Stimulated activated CD8-positive, alpha-beta memory T cell treated with anti-CD3 and anti-CD28 coated beads, Interleukin-7, amount 100 ng/mL, for 1 hour (primary cell): ENCODE measurements around the gene LDLRAD4.

Experiments
- DNase-seq, 2 donors: peaks; one replicate each; pipeline ENCODE4 v3.0.0-alpha.2; 2020; ENCODE audit warnings: low read depth in 2 of 2

LDLRAD4 gene

GRCh38 chr18:13406736-13407135 lies 188.2 kb downstream of the LDLRAD4 start:
- DNase-seq = no peak

GRCh38 chr18:13407484-13407883 lies 188.9 kb downstream of the LDLRAD4 start:
- no peak for DNase-seq

DNA sequence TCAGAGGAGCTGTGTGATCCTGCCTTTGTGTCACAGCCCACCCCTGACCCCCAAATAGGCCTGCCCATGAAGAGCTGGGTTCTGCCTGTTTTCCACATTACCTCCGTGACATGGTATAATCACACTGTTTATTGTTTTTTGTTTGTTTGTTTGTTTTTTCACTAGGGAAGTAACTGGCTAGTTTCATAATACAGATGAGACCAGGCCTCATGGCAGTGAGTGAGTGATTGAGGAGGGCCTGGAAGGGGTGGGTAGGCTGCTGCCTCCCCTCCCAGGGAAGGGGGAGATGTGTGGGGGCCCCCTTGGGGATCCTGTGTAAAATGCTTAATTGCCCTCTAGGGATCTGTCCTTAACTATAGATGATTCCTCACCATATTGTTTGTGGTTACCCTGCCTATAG lies 190.5 kb downstream of the LDLRAD4 start:
- DNase-seq = no peak

- no peak for DNase-seq
These were observed 191.4 kb downstream of the LDLRAD4 start for GRCh38 chr18:13409997-13410396.

- DNase-seq = no peak
These were observed 191.9 kb downstream of the LDLRAD4 start for GRCh38 chr18:13410471-13410870.

DNA sequence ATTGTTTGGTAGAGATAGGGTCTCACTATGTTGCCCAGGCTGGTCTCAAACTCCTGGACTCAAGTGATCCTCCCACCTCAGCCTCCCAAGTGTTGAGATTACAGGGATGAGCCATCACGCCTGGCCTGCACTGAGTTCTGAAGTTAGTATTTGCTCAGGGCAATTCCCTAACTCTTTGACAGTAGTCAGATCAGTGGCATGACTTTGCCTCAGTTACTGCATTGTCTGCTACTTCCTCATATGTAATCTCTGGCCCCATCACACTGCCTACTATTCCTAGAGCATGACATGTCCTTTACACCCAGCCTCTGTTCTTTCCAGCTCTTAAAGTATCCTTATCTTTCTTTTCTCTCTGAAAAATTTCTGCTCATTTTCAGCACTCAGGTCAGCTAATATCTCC lies 193.5 kb downstream of the LDLRAD4 start:
- DNase-seq = no peak

DNA sequence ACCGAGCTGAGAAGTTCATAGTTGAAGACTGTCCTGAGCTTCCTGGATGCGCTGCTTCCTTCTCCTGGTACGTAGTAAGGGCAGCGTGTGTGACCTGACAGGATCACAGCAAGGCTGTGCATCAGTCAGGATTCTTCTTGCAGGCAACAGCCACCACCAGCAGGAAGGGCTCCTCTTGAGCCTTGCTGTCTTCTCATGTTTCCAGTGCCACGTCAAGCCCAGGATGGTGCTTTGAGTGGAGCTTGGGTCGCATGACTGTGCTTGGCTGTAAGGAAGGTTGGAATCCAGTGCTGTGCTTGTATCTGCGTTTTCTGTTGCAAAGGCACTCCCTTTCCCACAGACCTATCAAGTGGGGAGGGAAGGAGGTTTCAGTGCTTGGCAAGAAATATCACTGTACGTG lies 194.3 kb downstream of the LDLRAD4 start:
- no peak for DNase-seq

DNA sequence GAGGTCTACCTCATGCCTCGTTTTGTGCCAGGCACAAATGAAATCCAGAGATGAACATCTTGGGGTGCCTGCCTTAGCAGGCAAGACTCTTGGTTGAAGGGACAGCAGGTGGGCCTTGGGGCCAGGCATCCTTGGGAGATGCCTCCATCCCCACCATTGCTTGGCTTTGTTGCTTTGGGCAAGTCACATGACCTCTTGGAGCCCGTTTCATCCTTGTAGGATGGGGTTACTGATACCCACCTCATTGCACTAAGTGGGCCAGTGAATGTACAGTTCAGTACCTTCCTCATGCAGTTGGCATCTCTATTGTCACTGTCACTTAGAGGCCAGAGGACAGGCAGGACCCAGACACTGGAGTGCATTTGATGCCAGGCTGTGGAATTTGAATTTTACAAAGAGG lies 195.5 kb downstream of the LDLRAD4 start:
- no peak for DNase-seq

DNA sequence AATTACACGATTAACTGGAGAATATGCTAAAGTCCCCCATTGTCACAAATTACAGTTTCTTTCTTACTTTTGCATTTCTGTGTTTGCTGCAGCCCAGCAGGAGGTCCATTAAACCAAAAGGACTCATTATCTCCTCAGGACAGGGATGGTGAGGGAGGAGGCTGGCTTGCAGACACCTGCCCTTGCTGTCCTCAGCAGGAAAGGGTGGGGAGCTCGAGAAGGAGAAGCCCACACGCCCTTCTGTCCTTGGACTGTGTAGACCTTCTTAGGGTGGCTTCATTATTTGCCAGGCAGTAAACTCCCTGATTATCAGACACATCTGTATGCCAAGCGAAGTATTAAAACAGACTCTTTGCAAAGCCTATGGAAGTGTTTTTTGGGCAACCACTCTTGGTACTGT lies 196.0 kb downstream of the LDLRAD4 start:
- DNase-seq = no peak

- DNase-seq = no peak
These were observed 197.2 kb downstream of the LDLRAD4 start for GRCh38 chr18:13415736-13416135.

DNA sequence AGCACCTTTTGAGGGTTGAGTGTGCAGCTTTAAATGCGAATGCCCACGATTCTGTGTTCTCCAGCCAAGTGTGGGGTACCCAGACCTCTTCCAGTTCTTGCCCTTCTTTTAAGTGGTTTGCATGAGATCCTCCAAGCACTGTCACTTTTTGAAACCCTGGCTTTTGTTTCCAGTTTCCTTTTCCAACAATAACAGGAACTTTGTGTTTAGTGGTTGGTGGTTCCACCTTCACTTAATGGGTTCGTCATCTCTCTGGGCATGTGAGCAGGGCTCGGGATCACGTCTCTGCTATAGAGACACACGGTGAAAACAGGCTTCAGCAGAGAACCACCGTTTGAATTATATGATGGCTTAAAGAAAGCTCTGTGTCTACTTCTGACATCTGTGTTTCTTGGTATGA lies 197.6 kb downstream of the LDLRAD4 start:
- no peak for DNase-seq

- no peak for DNase-seq
These were observed 198.3 kb downstream of the LDLRAD4 start for GRCh38 chr18:13416848-13417247.

DNA sequence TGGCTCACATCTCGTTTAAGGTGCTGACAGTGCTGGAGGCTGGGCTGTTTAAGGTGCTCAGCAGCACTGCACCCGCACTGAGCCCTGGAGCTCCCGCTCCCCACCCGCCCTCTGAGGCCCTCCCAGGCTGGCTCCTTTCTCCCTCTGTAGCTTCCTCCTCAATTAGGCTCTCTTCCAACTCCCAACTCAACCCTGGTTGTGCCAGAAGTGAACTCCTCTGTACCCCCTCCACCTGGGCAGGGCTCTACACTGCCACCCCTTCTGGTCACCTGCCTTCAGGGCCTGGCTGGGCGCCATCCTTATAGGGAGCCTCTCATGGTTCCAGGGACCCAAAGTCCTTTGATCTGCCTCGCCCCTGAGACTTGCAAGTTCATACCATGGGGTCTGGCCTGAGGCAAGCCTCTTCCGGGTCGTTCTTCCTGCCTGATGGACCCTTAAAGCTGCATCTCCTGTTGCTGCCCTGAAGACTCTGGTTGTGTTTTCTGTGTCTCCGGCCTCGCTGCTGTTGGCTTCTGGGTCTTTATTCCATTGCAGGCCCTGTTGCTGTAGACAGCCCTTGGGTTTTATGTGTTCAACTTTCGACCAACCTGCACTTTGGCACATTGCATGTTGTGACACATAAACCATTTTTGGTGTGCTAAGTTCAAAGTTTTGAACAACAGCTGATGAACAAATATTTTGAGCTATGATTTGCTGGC lies 199.6 kb downstream of the LDLRAD4 start:
- DNase-seq = no peak

DNA sequence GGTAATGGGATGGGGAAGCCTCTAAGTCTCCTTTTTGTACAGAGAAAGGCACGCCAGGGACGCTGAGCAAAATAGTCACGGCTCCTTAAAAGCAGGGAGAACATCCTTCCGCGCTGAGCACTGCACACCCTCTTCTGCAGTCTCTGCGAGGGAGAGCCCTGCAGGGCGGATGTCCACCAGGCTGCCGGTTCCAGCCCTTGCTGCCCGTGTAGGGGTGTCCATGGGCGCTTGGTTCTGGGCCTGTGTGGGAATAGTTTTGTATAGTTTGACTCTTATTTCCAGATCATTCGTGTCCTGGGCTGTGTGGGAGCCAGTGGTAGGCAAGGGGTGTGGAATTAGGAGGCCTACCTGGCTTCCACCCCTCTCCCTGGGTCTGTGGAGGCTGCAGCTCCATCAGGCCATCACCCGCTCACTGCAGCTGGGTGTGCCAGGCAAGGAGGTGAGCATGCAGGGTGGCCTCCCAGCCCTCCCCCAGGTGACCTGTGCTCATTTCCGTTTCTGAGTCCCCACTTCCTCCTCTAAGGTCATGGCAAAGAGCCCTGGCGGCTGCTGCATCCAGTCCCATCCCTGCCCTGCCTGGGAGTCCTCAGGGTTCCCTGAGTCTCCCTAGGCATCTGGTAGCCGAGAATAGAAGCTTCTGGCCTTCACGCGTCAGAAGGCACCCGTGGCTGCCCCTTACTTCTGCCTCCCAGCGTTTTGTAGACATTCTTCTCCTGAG lies 202.6 kb downstream of the LDLRAD4 start:
- no peak for DNase-seq

GRCh38 chr18:13422541-13423147 lies 204.1 kb downstream of the LDLRAD4 start:
- DNase-seq = no peak

- DNase-seq = no peak
These were observed 204.8 kb downstream of the LDLRAD4 start for GRCh38 chr18:13423352-13423751.

GRCh38 chr18:13424363-13424762 lies 205.8 kb downstream of the LDLRAD4 start:
- no peak for DNase-seq

DNA sequence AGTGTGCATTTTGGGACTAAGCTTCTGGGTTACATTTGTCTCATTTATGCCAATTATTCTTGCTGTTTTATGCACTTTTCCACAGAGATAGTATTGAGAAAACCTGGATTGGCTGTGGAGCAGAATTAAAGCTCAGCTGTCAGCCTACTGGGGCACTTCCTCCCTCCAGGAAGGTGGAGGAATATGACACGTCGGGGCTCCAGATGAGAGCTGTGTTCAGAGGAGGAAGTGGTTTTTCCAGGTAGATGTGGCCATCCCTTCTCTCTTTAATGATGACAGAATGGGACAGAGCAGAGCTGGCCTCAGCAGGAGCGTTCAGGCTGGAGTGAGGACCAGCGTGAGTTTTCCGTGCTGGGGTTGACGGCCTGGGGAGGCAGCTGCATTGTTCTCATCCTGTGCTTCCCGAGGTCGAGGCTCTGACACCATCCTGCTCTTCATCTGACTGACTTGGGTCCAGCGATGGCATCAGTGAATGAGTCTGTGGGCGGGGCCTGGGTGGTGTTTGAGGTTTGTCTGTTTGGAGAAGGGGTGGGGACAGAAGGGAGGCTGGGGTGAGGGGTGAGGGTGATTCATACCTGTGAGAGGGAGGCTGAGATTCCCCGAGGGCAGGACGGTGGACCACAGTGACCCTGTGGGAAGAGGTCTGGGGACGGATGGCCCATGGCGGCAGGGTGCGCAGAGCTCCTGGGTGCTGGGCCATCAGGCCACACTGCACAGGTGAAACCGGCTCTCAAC lies 207.0 kb downstream of the LDLRAD4 start:
- no peak for DNase-seq

DNA sequence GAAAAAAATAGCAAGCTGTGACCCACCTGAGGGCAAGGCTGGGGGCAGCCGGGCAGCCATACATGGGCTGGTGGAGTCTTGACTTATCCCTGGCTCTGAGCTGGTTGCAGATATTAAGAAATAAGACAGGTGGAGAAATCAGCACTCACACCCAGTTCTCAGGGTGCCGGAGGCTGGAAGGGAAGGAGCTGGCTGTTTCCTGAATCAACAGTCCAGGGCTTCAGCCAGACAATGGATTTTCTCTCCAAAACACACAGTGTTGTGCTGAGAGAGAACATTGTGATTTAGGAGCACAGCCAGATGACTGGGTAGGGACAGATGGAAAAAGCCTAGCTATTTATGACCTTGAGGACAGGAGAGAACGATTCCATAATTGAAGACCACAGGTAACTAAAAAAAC lies 208.8 kb downstream of the LDLRAD4 start:
- DNase-seq = no peak

GRCh38 chr18:13428319-13428718 lies 209.8 kb downstream of the LDLRAD4 start:
- no peak for DNase-seq

- DNase-seq = no peak
These were observed 210.5 kb downstream of the LDLRAD4 start for GRCh38 chr18:13429016-13429415.

GRCh38 chr18:13429884-13430510 lies 211.4 kb downstream of the LDLRAD4 start:
- no peak for DNase-seq
